HUES64 (cell line): ENCODE measurements around the gene SAMD3.
"Not testable (repeated sequence)": the region's sequence is repeated elsewhere in the genome, so short reads cannot be mapped to it uniquely, and the experiment has no call there.

Experiments used
- H3K27ac ChIP-seq: 2 replicates; pipeline ENCODE4 v1.7.0; 2013; ENCODE audit warnings: low read depth, low read length, inconsistent platforms
- H3K27me3 ChIP-seq: 2 replicates; pipeline ENCODE4 v1.6.1; 2013; ENCODE audit warnings: mild to moderate bottlenecking, low read length; ENCODE audit not compliant: insufficient read depth
- H3K36me3 ChIP-seq: 2 replicates; pipeline ENCODE4 v1.6.1; 2013; ENCODE audit warnings: mild to moderate bottlenecking, low read length; ENCODE audit not compliant: insufficient read depth
- H3K4me1 ChIP-seq: 2 replicates; pipeline ENCODE4 v1.6.1; 2013; ENCODE audit warnings: mild to moderate bottlenecking, low read length, moderate library complexity; ENCODE audit not compliant: insufficient read depth
- H3K4me3 ChIP-seq: 2 replicates; pipeline ENCODE4 v1.5.1; 2013; ENCODE audit warnings: mild to moderate bottlenecking, low read length, moderate library complexity
- H3K9ac ChIP-seq: 2 replicates; pipeline ENCODE4 v1.6.1; 2013; ENCODE audit warnings: mild to moderate bottlenecking, low read depth, low read length
- H3K9me3 ChIP-seq: 2 replicates; pipeline ENCODE4 v1.6.1; 2013; ENCODE audit warnings: low read depth, low read length; ENCODE audit not compliant: insufficient read depth
- WGBS: fragments of 150-250, 120-280 bp; methylation state at CpG from one replicate; pipeline ENCODE4 v1.1.7; 2013; ENCODE audit warnings: missing lambda C conversion rate; 5-methylcytosine and 5-hydroxymethylcytosine counted together

Gene SAMD3

GRCh38 chr6:130245267-130245666 is 22.5 kb upstream of the SAMD3 start:
- 95% methylated on average over 2 of the region's 2 CpGs for WGBS
- no peaks in the 10 kb centered on the region for H3K4me1 ChIP-seq
- no peak overlapping the region for H3K27ac ChIP-seq
- H3K9me3 ChIP-seq = no peaks in the 10 kb centered on the region
- H3K36me3 ChIP-seq = no peaks in the 10 kb centered on the region
- H3K4me3 ChIP-seq = no peak overlapping the region
- H3K27me3 ChIP-seq = no peaks in the 10 kb centered on the region
- H3K9ac ChIP-seq = no peak overlapping the region

GRCh38 chr6:130244728-130245127 is 22.0 kb upstream of the SAMD3 start:
- Histone ChIP-seq H3K27ac (no peak overlapping the region), H3K9me3 (no peaks in the 10 kb centered on the region), H3K4me1 (no peaks in the 10 kb centered on the region), H3K36me3 (no peaks in the 10 kb centered on the region), H3K4me3 (no peak overlapping the region), H3K27me3 (no peaks in the 10 kb centered on the region), H3K9ac (no peak overlapping the region)
- 94% methylated on average over 2 of the region's 2 CpGs for WGBS

- Histone ChIP-seq H3K4me1 (no peaks in the 10 kb centered on the region), H3K36me3 (no peaks in the 10 kb centered on the region), H3K9ac (no peak overlapping the region), H3K9me3 (no peaks in the 10 kb centered on the region), H3K4me3 (no peak overlapping the region), H3K27me3 (no peaks in the 10 kb centered on the region), H3K27ac (no peak overlapping the region)
- WGBS = 76% methylated on average over 3 of the region's 4 CpGs
Measured at GRCh38 chr6:130240232-130240631, 17.5 kb upstream of the SAMD3 start.

GRCh38 chr6:130239755-130240154 is 17.0 kb upstream of the SAMD3 start:
- H3K9me3 ChIP-seq = no peaks in the 10 kb centered on the region
- no peak overlapping the region for H3K4me3 ChIP-seq
- WGBS = 89% methylated on average over 2 of the region's 2 CpGs
- no peaks in the 10 kb centered on the region for H3K27me3 ChIP-seq
- no peaks in the 10 kb centered on the region for H3K4me1 ChIP-seq
- no peak overlapping the region for H3K9ac ChIP-seq
- no peaks in the 10 kb centered on the region for H3K36me3 ChIP-seq
- H3K27ac ChIP-seq = no peak overlapping the region

GRCh38 chr6:130233330-130233729 is 10.6 kb upstream of the SAMD3 start:
- Histone ChIP-seq H3K4me1 (peaks cover 15% of the 10 kb centered on the region), H3K36me3 (no peaks in the 10 kb centered on the region), H3K9ac (no peak overlapping the region), H3K27me3 (no peaks in the 10 kb centered on the region), H3K4me3 (no peak overlapping the region), H3K27ac (peak overlapping the region; percentile 54), H3K9me3 (no peaks in the 10 kb centered on the region)
- WGBS = 13% methylated on average over 2 of the region's 3 CpGs

GRCh38 chr6:130230531-130230930 is 7.8 kb upstream of the SAMD3 start:
- H3K36me3 ChIP-seq, H3K9ac ChIP-seq, H3K4me3 ChIP-seq, H3K9me3 ChIP-seq, H3K27me3 ChIP-seq, H3K27ac ChIP-seq: not testable (repeated sequence)
- WGBS = 91% methylated on average over 5 of the region's 6 CpGs
- peaks cover 15% of the 10 kb centered on the region for H3K4me1 ChIP-seq

- no peak overlapping the region for H3K27ac ChIP-seq
- H3K27me3 ChIP-seq = no peaks in the 10 kb centered on the region
- no peaks in the 10 kb centered on the region for H3K36me3 ChIP-seq
- H3K4me3 ChIP-seq = no peak overlapping the region
- no peaks in the 10 kb centered on the region for H3K9me3 ChIP-seq
- peaks cover 15% of the 10 kb centered on the region for H3K4me1 ChIP-seq
- 79% methylated on average over 4 of the region's 4 CpGs for WGBS
- H3K9ac ChIP-seq = no peak overlapping the region
Measured at GRCh38 chr6:130229645-130230044, 6.9 kb upstream of the SAMD3 start.

- H3K9ac ChIP-seq = no peak overlapping the region
- 94% methylated on average over 5 of the region's 5 CpGs for WGBS
- H3K4me3 ChIP-seq = no peak overlapping the region
- H3K27ac ChIP-seq = no peak overlapping the region
- H3K27me3 ChIP-seq = no peaks in the 10 kb centered on the region
- H3K4me1 ChIP-seq = no peaks in the 10 kb centered on the region
- H3K36me3 ChIP-seq = no peaks in the 10 kb centered on the region
- H3K9me3 ChIP-seq = no peaks in the 10 kb centered on the region
Measured at GRCh38 chr6:130223508-130223907, 757 bp upstream of the SAMD3 start.

- peaks cover 14% of the 10 kb centered on the region for H3K4me1 ChIP-seq
- no peaks in the 10 kb centered on the region for H3K9me3 ChIP-seq
- H3K36me3 ChIP-seq = no peaks in the 10 kb centered on the region
- no peak overlapping the region for H3K27ac ChIP-seq
- H3K4me3 ChIP-seq = no peak overlapping the region
- H3K9ac ChIP-seq = no peak overlapping the region
- 92% methylated on average over 8 of the region's 8 CpGs for WGBS
- no peaks in the 10 kb centered on the region for H3K27me3 ChIP-seq
Measured at GRCh38 chr6:130218134-130218533, 4.6 kb downstream of the SAMD3 start.

- 84% methylated on average over 3 of the region's 4 CpGs for WGBS
- H3K4me1 ChIP-seq = peaks cover 14% of the 10 kb centered on the region
Measured at GRCh38 chr6:130216620-130217019, 6.1 kb downstream of the SAMD3 start.

GRCh38 chr6:130215526-130215925 is 7.2 kb downstream of the SAMD3 start:
- Histone ChIP-seq H3K4me1 (peaks cover 14% of the 10 kb centered on the region), H3K27ac (no peak overlapping the region), H3K9ac (no peak overlapping the region), H3K9me3 (no peaks in the 10 kb centered on the region), H3K4me3 (no peak overlapping the region), H3K27me3 (no peaks in the 10 kb centered on the region), H3K36me3 (no peaks in the 10 kb centered on the region)
- WGBS = no CpG with 5 or more reads among the region's 1 CpG

More at GRCh38 chr6:130216620-130217019, 6.1 kb downstream of the SAMD3 start:
- Histone ChIP-seq H3K9ac (no peak overlapping the region), H3K27ac (no peak overlapping the region), H3K9me3 (no peaks in the 10 kb centered on the region), H3K4me3 (no peak overlapping the region), H3K36me3 (no peaks in the 10 kb centered on the region), H3K27me3 (no peaks in the 10 kb centered on the region)

- no peak overlapping the region for H3K4me3 ChIP-seq
- no peaks in the 10 kb centered on the region for H3K27me3 ChIP-seq
- H3K9ac ChIP-seq = no peak overlapping the region
- peaks cover 14% of the 10 kb centered on the region for H3K4me1 ChIP-seq
- no peaks in the 10 kb centered on the region for H3K36me3 ChIP-seq
- H3K27ac ChIP-seq = 0 out of 2 replicates have a peak overlapping the region, but pooled peaks have one; percentile 2
- peaks cover 10% of the 10 kb centered on the region; the same call in 1 of the 2 replicates for H3K9me3 ChIP-seq
- 67% methylated on average over 2 of the region's 2 CpGs for WGBS
Measured at GRCh38 chr6:130212215-130212874, 10.4 kb downstream of the SAMD3 start.
